ENCODE data around the gene CDH23.

Gene CDH23

GRCh38 chr10:71360735-71361134 is 36.0 kb upstream of the CDH23 start:
- Histone ChIP-seq H3K4me3 (ENCODE audit: low read length) (no peak overlapping the region), H4K20me1 (ENCODE audit: control insufficient read depth, insufficient read depth, low read depth, low read length) (no peaks in the 10 kb centered on the region), H3K36me3 (ENCODE audit: control insufficient read depth, low read length) (no peaks in the 10 kb centered on the region), H3K79me2 (ENCODE audit: control insufficient read depth, low read length) (no peaks in the 10 kb centered on the region), H3F3A (ENCODE audit: control insufficient read depth, insufficient read depth) (no peaks in the 10 kb centered on the region), H3K27ac (ENCODE audit: low read depth, low read length) (no peak overlapping the region), H3K27me3 (ENCODE audit: control insufficient read depth, low read length) (no peaks in the 10 kb centered on the region), H3K4me1 (ENCODE audit: control insufficient read depth, low read length) (no peaks in the 10 kb centered on the region), H3K4me2 (ENCODE audit: low read length) (no peak overlapping the region), H3K9me3 (ENCODE audit: control insufficient read depth, insufficient read depth, low read length) (no peaks in the 10 kb centered on the region), H3K9me2 (replicated peaks; ENCODE audit: control insufficient read depth, low read length) (no peaks in the 10 kb centered on the region)
- TF ChIP-seq CTCF (IDR thresholded peaks at IDR 0.05; ENCODE audit: low read depth, low read length, poor library complexity, severe bottlenecking) = no peak
- TF ChIP-seq EZH2phosphoT487 (IDR thresholded peaks at IDR 0.05; ENCODE audit: borderline replicate concordance, low read length) = no peak

- Histone ChIP-seq H3K9me2 (replicated peaks; ENCODE audit: control insufficient read depth, low read length) (no peaks in the 10 kb centered on the region), H3F3A (ENCODE audit: control insufficient read depth, insufficient read depth) (no peaks in the 10 kb centered on the region), H3K4me2 (ENCODE audit: low read length) (no peak overlapping the region), H3K79me2 (ENCODE audit: control insufficient read depth, low read length) (no peaks in the 10 kb centered on the region), H3K4me3 (ENCODE audit: low read length) (no peak overlapping the region), H3K9me3 (ENCODE audit: control insufficient read depth, insufficient read depth, low read length) (no peaks in the 10 kb centered on the region), H3K27me3 (ENCODE audit: control insufficient read depth, low read length) (no peaks in the 10 kb centered on the region), H3K36me3 (ENCODE audit: control insufficient read depth, low read length) (no peaks in the 10 kb centered on the region), H3K4me1 (ENCODE audit: control insufficient read depth, low read length) (no peaks in the 10 kb centered on the region), H4K20me1 (ENCODE audit: control insufficient read depth, insufficient read depth, low read depth, low read length) (no peaks in the 10 kb centered on the region), H3K27ac (ENCODE audit: low read depth, low read length) (no peak overlapping the region)
- no peak for TF ChIP-seq EZH2phosphoT487 (IDR thresholded peaks at IDR 0.05; ENCODE audit: borderline replicate concordance, low read length)
These were observed 35.1 kb upstream of the CDH23 start for GRCh38 chr10:71361581-71361980.

GRCh38 chr10:71362141-71362540 is 34.6 kb upstream of the CDH23 start:
- TF ChIP-seq CTCF (IDR thresholded peaks at IDR 0.05; ENCODE audit: low read depth, low read length, poor library complexity, severe bottlenecking) (no peak), EZH2phosphoT487 (IDR thresholded peaks at IDR 0.05; ENCODE audit: borderline replicate concordance, low read length) (no peak)
- H3K79me2 ChIP-seq (ENCODE audit: control insufficient read depth, low read length) = no peaks in the 10 kb centered on the region
- no peak overlapping the region for H3K4me2 ChIP-seq (ENCODE audit: low read length)
- H4K20me1 ChIP-seq (ENCODE audit: control insufficient read depth, insufficient read depth, low read depth, low read length) = no peaks in the 10 kb centered on the region
- no peak overlapping the region for H3K4me3 ChIP-seq (ENCODE audit: low read length)
- H3K27me3 ChIP-seq (ENCODE audit: control insufficient read depth, low read length) = no peaks in the 10 kb centered on the region
- H3K9me2 ChIP-seq (replicated peaks; ENCODE audit: control insufficient read depth, low read length) = no peaks in the 10 kb centered on the region
- no peaks in the 10 kb centered on the region for H3K9me3 ChIP-seq (ENCODE audit: control insufficient read depth, insufficient read depth, low read length)
- no peak overlapping the region for H3K27ac ChIP-seq (ENCODE audit: low read depth, low read length)
- no peaks in the 10 kb centered on the region for H3F3A ChIP-seq (ENCODE audit: control insufficient read depth, insufficient read depth)
- no peaks in the 10 kb centered on the region for H3K4me1 ChIP-seq (ENCODE audit: control insufficient read depth, low read length)
- no peaks in the 10 kb centered on the region for H3K36me3 ChIP-seq (ENCODE audit: control insufficient read depth, low read length)

GRCh38 chr10:71363936-71364335 is 32.8 kb upstream of the CDH23 start:
- TF ChIP-seq EZH2phosphoT487 (IDR thresholded peaks at IDR 0.05; ENCODE audit: borderline replicate concordance, low read length) (no peak), CTCF (IDR thresholded peaks at IDR 0.05; ENCODE audit: low read depth, low read length, poor library complexity, severe bottlenecking) (no peak)
- Histone ChIP-seq H3F3A (ENCODE audit: control insufficient read depth, insufficient read depth) (no peaks in the 10 kb centered on the region), H3K4me3 (ENCODE audit: low read length) (no peak overlapping the region), H3K27ac (ENCODE audit: low read depth, low read length) (no peak overlapping the region), H3K4me2 (ENCODE audit: low read length) (no peak overlapping the region), H3K4me1 (ENCODE audit: control insufficient read depth, low read length) (0 out of 2 replicates have a peak, but pooled peaks cover 6% of the 10 kb centered on the region), H3K36me3 (ENCODE audit: control insufficient read depth, low read length) (no peaks in the 10 kb centered on the region), H3K9me3 (ENCODE audit: control insufficient read depth, insufficient read depth, low read length) (no peaks in the 10 kb centered on the region), H4K20me1 (ENCODE audit: control insufficient read depth, insufficient read depth, low read depth, low read length) (no peaks in the 10 kb centered on the region), H3K27me3 (ENCODE audit: control insufficient read depth, low read length) (no peaks in the 10 kb centered on the region), H3K9me2 (replicated peaks; ENCODE audit: control insufficient read depth, low read length) (no peaks in the 10 kb centered on the region), H3K79me2 (ENCODE audit: control insufficient read depth, low read length) (no peaks in the 10 kb centered on the region)
